CD4-positive, alpha-beta T cell treated with Interleukin-17A for 4 hours (primary cell): Measurements from ENCODE around the gene JAGN1.
"Not testable (repeated sequence)": the region's sequence is repeated elsewhere in the genome, so short reads cannot be mapped to it uniquely, and the experiment has no call there.

Source experiments
- DNase-seq: peaks from one replicate; pipeline ENCODE4 v3.0.0-alpha.2; 2020; ENCODE audit warnings: mixed read lengths

JAGN1 gene

GRCh38 chr3:9867106-9867505, 23.3 kb upstream of the JAGN1 start:
- DNase-seq, result no peak

- no peak for DNase-seq
Measured at GRCh38 chr3:9869955-9870354, 20.5 kb upstream of the JAGN1 start.

GRCh38 chr3:9870978-9871377, 19.4 kb upstream of the JAGN1 start:
- DNase-seq, result no peak

- DNase-seq, result not testable (repeated sequence)
Measured at GRCh38 chr3:9872067-9872466, 18.3 kb upstream of the JAGN1 start.

- DNase-seq, result no peak
Measured at GRCh38 chr3:9875448-9875847, 15.0 kb upstream of the JAGN1 start.

GRCh38 chr3:9876255-9876654, 14.2 kb upstream of the JAGN1 start:
- DNase-seq, result not testable (repeated sequence)

GRCh38 chr3:9876991-9877390, 13.4 kb upstream of the JAGN1 start:
- peak; percentile 26 for DNase-seq

GRCh38 chr3:9878700-9879099, 11.7 kb upstream of the JAGN1 start:
- no peak for DNase-seq

- DNase-seq, result no peak
Measured at GRCh38 chr3:9879830-9880549, 10.4 kb upstream of the JAGN1 start, which contains the start of gene CIDEC. TSS of gene CIDEC (minus strand) at chr3:9880253. CDS start at chr3:9878486, 1,767 bp downstream.

GRCh38 chr3:9881441-9881840, 9.0 kb upstream of the JAGN1 start:
- DNase-seq, result no peak

- DNase-seq, result no peak
Measured at GRCh38 chr3:9883706-9884554, 6.5 kb upstream of the JAGN1 start.

GRCh38 chr3:9884555-9885165, 5.8 kb upstream of the JAGN1 start:
- DNase-seq, result no peak

- DNase-seq, result no peak
Measured at GRCh38 chr3:9886328-9886727, 4.1 kb upstream of the JAGN1 start.

- DNase-seq, result no peak
Measured at GRCh38 chr3:9887480-9887879, 2.9 kb upstream of the JAGN1 start.

GRCh38 chr3:9888540-9888939, 1.9 kb upstream of the JAGN1 start:
- DNase-seq, result no peak

- no peak for DNase-seq
Measured at GRCh38 chr3:9889405-9889804, 1.0 kb upstream of the JAGN1 start.

- no peak for DNase-seq
Measured at GRCh38 chr3:9891072-9891622, 737 bp downstream of the JAGN1 start.

- DNase-seq, result no peak
Measured at GRCh38 chr3:9893739-9894138, 3.3 kb downstream of the JAGN1 start.

GRCh38 chr3:9895715-9896114, 5.3 kb downstream of the JAGN1 start:
- DNase-seq, result not testable (repeated sequence)

- DNase-seq, result not testable (repeated sequence)
Measured at GRCh38 chr3:9896755-9897407, 6.5 kb downstream of the JAGN1 start.

GRCh38 chr3:9897408-9898372, 7.3 kb downstream of the JAGN1 start:
- no peak for DNase-seq
